GM23338 (cell line): Measurements from ENCODE around the gene COX11. TPM values are rescaled to one million over a fixed set of nuclear protein-coding genes. Genes with fewer than 3 reads are reported as not detected.

Experiments
- ATAC-seq: fragments of 200-7000 bp; cut with Tn5 transposase; 3 replicates; pipeline ENCODE4 v1.9.1; 2020
- DNase-seq: peaks from one replicate; pipeline ENCODE4 v3.0.0-alpha.2; 2015; ENCODE audit warnings: low spot score
- H2AFZ ChIP-seq: fragments of 200-600 bp; sonication (generic); 2 replicates; pipeline ENCODE4 v1.8.0; 2016; ENCODE audit warnings: antibody characterized with exemption, mild to moderate bottlenecking, moderate library complexity
- H3F3A ChIP-seq: fragments of 200-600 bp; sonication (generic); replicated peaks from 2 replicates; pipeline ENCODE4 v1.8.0; 2017; ENCODE audit warnings: antibody characterized with exemption, mixed run types, low read depth
- H3K27ac ChIP-seq: fragments of 200-600 bp; sonication (generic); 2 replicates; pipeline ENCODE4 v1.6.1; 2016; ENCODE audit warnings: low read depth
- H3K27me3 ChIP-seq: fragments of 200-600 bp; sonication (generic); 2 replicates; pipeline ENCODE4 v1.8.0; 2016; ENCODE audit warnings: mild to moderate bottlenecking, mixed run types, moderate library complexity; ENCODE audit not compliant: insufficient read depth
- H3K36me3 ChIP-seq: fragments of 200-600 bp; sonication (generic); 2 replicates; pipeline ENCODE4 v1.8.0; 2016; ENCODE audit warnings: mild to moderate bottlenecking; ENCODE audit not compliant: insufficient read depth
- H3K4me1 ChIP-seq: fragments of 200-600 bp; sonication (generic); 2 replicates; pipeline ENCODE4 v1.8.0; 2016; ENCODE audit warnings: mild to moderate bottlenecking, moderate library complexity; ENCODE audit not compliant: insufficient read depth
- H3K4me2 ChIP-seq: fragments of 200-600 bp; sonication (generic); 2 replicates; pipeline ENCODE4 v1.7.1; 2017; ENCODE audit warnings: mixed run types
- H3K4me3 ChIP-seq: fragments of 200-600 bp; sonication (generic); 2 replicates; pipeline ENCODE4 v1.6.1; 2016; ENCODE audit warnings: mixed run types
- H3K79me2 ChIP-seq: fragments of 200-600 bp; sonication (generic); replicated peaks from 2 replicates; pipeline ENCODE4 v1.8.0; 2017; ENCODE audit warnings: mild to moderate bottlenecking; ENCODE audit not compliant: insufficient read depth
- H3K9me2 ChIP-seq: fragments of 200-600 bp; sonication (generic); 2 replicates; pipeline ENCODE4 v1.8.0; 2017; ENCODE audit not compliant: insufficient read depth
- H4K20me1 ChIP-seq: fragments of 200-600 bp; sonication (generic); replicated peaks from 2 replicates; pipeline ENCODE4 v1.8.0; 2017; ENCODE audit warnings: mild to moderate bottlenecking; ENCODE audit not compliant: insufficient read depth
- H3K27ac Mint-ChIP-seq: 2 replicates; pipeline ENCODE4 v1.8.0; 2020; ENCODE audit warnings: inconsistent platforms, mild to moderate bottlenecking, moderate library complexity, mixed read lengths
- H3K27me3 Mint-ChIP-seq: 3 replicates; pipeline ENCODE4 v1.8.0; 2022; ENCODE audit warnings: low read depth, mild to moderate bottlenecking, moderate library complexity, mixed read lengths, inconsistent platforms; ENCODE audit not compliant: insufficient read depth, poor library complexity
- H3K36me3 Mint-ChIP-seq: 3 replicates; pipeline ENCODE4 v1.8.0; 2021; ENCODE audit warnings: low read depth, mild to moderate bottlenecking, inconsistent platforms, moderate library complexity, mixed read lengths
- H3K4me1 Mint-ChIP-seq: 3 replicates; pipeline ENCODE4 v1.8.0; 2020; ENCODE audit warnings: mild to moderate bottlenecking, inconsistent platforms, mixed read lengths
- H3K4me3 Mint-ChIP-seq: 3 replicates; pipeline ENCODE4 v1.8.0; 2021; ENCODE audit warnings: moderate library complexity, mild to moderate bottlenecking, inconsistent platforms, mixed read lengths
- H3K9me3 Mint-ChIP-seq: 3 replicates; pipeline ENCODE4 v1.8.0; 2020; ENCODE audit warnings: moderate library complexity, mild to moderate bottlenecking, inconsistent platforms, mixed read lengths
- CREB1 ChIP-seq: fragments of 250-450 bp; sonication (Bioruptor Pico); IDR thresholded peaks from 2 replicates; pipeline ENCODE4 v1.5.0; 2020; ENCODE audit warnings: low read depth, mild to moderate bottlenecking, moderate library complexity
- CTCF ChIP-seq, 2 experiments: fragments of 200-600 bp in 1 of 2; sonication (generic) in 1 of 2; conservative IDR thresholded peaks; 2 replicates each; pipeline versions ENCODE4 v1.5.1 to v1.6.1; 2016 to 2017; ENCODE audit warnings: antibody characterized with exemption in 2 of 2, low read depth in 2 of 2, mild to moderate bottlenecking in 2 of 2, moderate library complexity in 1 of 2
- ETS1 ChIP-seq: IDR thresholded peaks from 2 replicates; pipeline ENCODE4 v1.6.1; 2016; ENCODE audit warnings: antibody characterized with exemption
- EZH2phosphoT487 ChIP-seq: fragments of 200-600 bp; sonication (generic); IDR thresholded peaks from one replicate; pipeline ENCODE4 v1.8.1; 2018; ENCODE audit warnings: antibody characterized with exemption; ENCODE audit not compliant: unreplicated experiment
- JUNB ChIP-seq: IDR thresholded peaks from one replicate; pipeline ENCODE4 v1.6.1; 2016; ENCODE audit warnings: antibody characterized with exemption; ENCODE audit not compliant: unreplicated experiment
- NANOG ChIP-seq: IDR thresholded peaks from 2 replicates; pipeline ENCODE4 v1.6.1; 2016; ENCODE audit warnings: antibody characterized with exemption, borderline replicate concordance
- REST ChIP-seq: IDR thresholded peaks from one replicate; pipeline ENCODE4 v1.6.1; 2018; ENCODE audit warnings: antibody characterized with exemption; ENCODE audit not compliant: unreplicated experiment
- ZNF114 ChIP-seq: fragments of 250-450 bp; sonication (Bioruptor Pico); IDR thresholded peaks from 2 replicates; pipeline ENCODE4 v1.5.0; 2020; ENCODE audit warnings: mild to moderate bottlenecking, moderate library complexity
- ZNF331 ChIP-seq: fragments of 250-450 bp; sonication (Bioruptor Pico); IDR thresholded peaks from 2 replicates; pipeline ENCODE4 v1.5.0; 2020; ENCODE audit warnings: low read depth, mild to moderate bottlenecking, moderate library complexity
- ZNF462 ChIP-seq: fragments of 250-450 bp; sonication (Bioruptor Pico); IDR thresholded peaks from 2 replicates; pipeline ENCODE4 v1.5.0; 2020; ENCODE audit warnings: mild to moderate bottlenecking, moderate library complexity
- polyA plus RNA-seq: library from polyadenylated mRNA; unstranded; fragments of >200 nt; fragmentation: Nextera tagmentation; extraction: Ambion mirVana; gene quantifications from 2 replicates; pipeline ENCODE4 v1.2.1, GENCODE V29; 2016
- total RNA-seq: library from RNA; depleted of rRNA; stranded (reverse); fragments of >200 nt; shearing (Covaris generic); gene quantifications from 2 replicates; pipeline ENCODE4 v1.2.3, GENCODE V29; 2014

COX11 gene
- total and polyA plus RNA-seq, 2 experiments from 2014 or later, result 53.7 to 56.7 TPM

GRCh38 chr17:55002458-55002857 is 34.0 kb upstream of the COX11 start (continued):
- TF ChIP-seq ZNF462 (CRISPR knock-in tag), result no peak
- TF ChIP-seq JUNB, result no peak
- no peak for TF ChIP-seq ETS1
- TF ChIP-seq ZNF114 (CRISPR knock-in tag), result no peak
- TF ChIP-seq CREB1 (CRISPR knock-in tag), result no peak
- TF ChIP-seq ZNF331, result no peak
- TF ChIP-seq NANOG, result no peak

GRCh38 chr17:54996441-54996840 is 28.0 kb upstream of the COX11 start:
- no peaks in the 10 kb centered on the region for H3K27me3 ChIP-seq
- ATAC-seq (no peak), DNase-seq (no peak)
- H3K4me3 ChIP-seq, result no peak overlapping the region
- H3K4me2 ChIP-seq, result no peak overlapping the region
- H3K4me1 ChIP-seq, result no peaks in the 10 kb centered on the region
- Mint-ChIP-seq H3K27ac (no peak overlapping the region), H3K4me3 (no peak overlapping the region), H3K4me1 (no peaks in the 10 kb centered on the region), H3K36me3 (no peaks in the 10 kb centered on the region), H3K27me3 (no peaks in the 10 kb centered on the region), H3K9me3 (no peaks in the 10 kb centered on the region)
- H2AFZ ChIP-seq, result no peak overlapping the region
- H3F3A ChIP-seq, result no peaks in the 10 kb centered on the region
- no peaks in the 10 kb centered on the region for H3K36me3 ChIP-seq
- no peaks in the 10 kb centered on the region for H3K9me2 ChIP-seq
- no peak overlapping the region for H3K27ac ChIP-seq
- H4K20me1 ChIP-seq, result no peaks in the 10 kb centered on the region
- H3K79me2 ChIP-seq, result no peaks in the 10 kb centered on the region
- no peak for TF ChIP-seq REST
- TF ChIP-seq ZNF114 (CRISPR knock-in tag), result no peak
- TF ChIP-seq CTCF (conservative IDR thresholded peaks at IDR 0.05; ENCODE audit: low read depth in 2 of 2), result no peak
- no peak for TF ChIP-seq NANOG
- TF ChIP-seq EZH2phosphoT487, result no peak
- no peak for TF ChIP-seq CREB1 (CRISPR knock-in tag)
